Activated naive CD4-positive, alpha-beta T cell treated with anti-CD3 and anti-CD28 coated beads, Interleukin-2, amount 10 ng/mL, durations not matched to agents 7 days and 5 days (primary cell): Measurements from ENCODE around the gene KCTD18.

Source experiments
- CTCF ChIA-PET: fragments of 350-600 bp; sonication (Branson Sonifier 250); formaldehyde crosslinking; loops from one replicate; lab custom pipeline; 2021; ENCODE audit warnings: antibody characterized with exemption; lab: Charles Lee
- DNase-seq: peaks from one replicate; pipeline ENCODE4 v3.0.0-alpha.2; 2020
- H3K27ac Mint-ChIP-seq: one replicate; pipeline ENCODE4 v1.8.0; 2021; ENCODE audit warnings: mild to moderate bottlenecking, moderate library complexity, mixed read lengths
- H3K27me3 Mint-ChIP-seq: one replicate; pipeline ENCODE4 v1.8.0; 2021; ENCODE audit warnings: mild to moderate bottlenecking, mixed read lengths
- H3K36me3 Mint-ChIP-seq: one replicate; pipeline ENCODE4 v1.8.0; 2021; ENCODE audit warnings: mixed read lengths
- H3K4me1 Mint-ChIP-seq: one replicate; pipeline ENCODE4 v1.8.0; 2021; ENCODE audit warnings: mixed read lengths
- H3K4me3 Mint-ChIP-seq: one replicate; pipeline ENCODE4 v1.8.0; 2021; ENCODE audit warnings: mild to moderate bottlenecking, moderate library complexity, mixed read lengths
- H3K9me3 Mint-ChIP-seq: one replicate; pipeline ENCODE4 v1.8.0; 2021; ENCODE audit warnings: mixed read lengths

Gene KCTD18

GRCh38 chr2:200509612-200510433, at the start of gene KCTD18:
Gene KCTD18 (minus strand): TSS chr2:200510068. CDS start chr2:200507016, 3,052 bp downstream.
- no peaks in the 10 kb centered on the region for H3K9me3 Mint-ChIP-seq
- peak within 1 kb of the TSS; percentile 98 for H3K4me3 Mint-ChIP-seq
- peaks cover 13% of the 10 kb centered on the region for H3K36me3 Mint-ChIP-seq
- peak within 1 kb of the TSS; percentile 90 for H3K27ac Mint-ChIP-seq
- DNase-seq: peak; percentile 95
- H3K27me3 Mint-ChIP-seq: no peaks in the 10 kb centered on the region
- CTCF ChIA-PET: interaction anchor here (0.7 to 2.1 kb wide), 9 partner anchors 11 to 525 kb away, joined by 3 to 9 read pairs (median 4); no protein-coding TSS in a partner anchor
- peaks cover 22% of the 10 kb centered on the region for H3K4me1 Mint-ChIP-seq

GRCh38 chr2:200540793-200541192, 30.9 kb upstream of the KCTD18 start:
- no peaks in the 10 kb centered on the region for H3K27me3 Mint-ChIP-seq
- CTCF ChIA-PET: no interaction called here
- no peak for DNase-seq
- H3K9me3 Mint-ChIP-seq: peaks cover 2% of the 10 kb centered on the region
- no peak overlapping the region for H3K27ac Mint-ChIP-seq
- no peak overlapping the region for H3K4me3 Mint-ChIP-seq
- H3K4me1 Mint-ChIP-seq: no peaks in the 10 kb centered on the region
- peaks cover 65% of the 10 kb centered on the region for H3K36me3 Mint-ChIP-seq

DNA sequence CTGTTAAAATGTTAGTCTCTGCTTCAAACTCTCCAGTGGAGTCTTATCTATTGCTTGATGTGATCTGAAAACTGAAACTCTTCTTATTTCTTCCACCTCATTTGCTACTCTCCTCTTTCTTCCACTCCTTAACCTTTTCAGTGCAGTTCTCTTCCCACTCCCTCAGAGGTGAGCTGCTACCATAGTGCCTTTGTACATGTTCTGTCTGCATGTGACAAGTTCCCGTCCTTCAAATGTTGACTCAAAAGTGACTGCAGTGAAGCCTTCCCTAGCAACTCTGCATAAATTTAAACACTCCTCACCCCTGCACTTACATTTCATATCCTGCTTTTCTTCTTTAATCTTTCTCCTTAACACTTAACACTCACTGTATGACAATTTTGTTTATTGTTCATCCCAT, 28.3 kb upstream of the KCTD18 start:
- Mint-ChIP-seq H3K4me1 (no peaks in the 10 kb centered on the region), H3K9me3 (peaks cover 2% of the 10 kb centered on the region), H3K36me3 (peaks cover 47% of the 10 kb centered on the region), H3K4me3 (no peak overlapping the region), H3K27me3 (no peaks in the 10 kb centered on the region), H3K27ac (no peak overlapping the region)
- DNase-seq: no peak
- CTCF ChIA-PET: interaction anchor here (1.7 kb wide), 1 partner anchor 11 kb away, joined by 3 read pairs; no protein-coding TSS in a partner anchor

DNA sequence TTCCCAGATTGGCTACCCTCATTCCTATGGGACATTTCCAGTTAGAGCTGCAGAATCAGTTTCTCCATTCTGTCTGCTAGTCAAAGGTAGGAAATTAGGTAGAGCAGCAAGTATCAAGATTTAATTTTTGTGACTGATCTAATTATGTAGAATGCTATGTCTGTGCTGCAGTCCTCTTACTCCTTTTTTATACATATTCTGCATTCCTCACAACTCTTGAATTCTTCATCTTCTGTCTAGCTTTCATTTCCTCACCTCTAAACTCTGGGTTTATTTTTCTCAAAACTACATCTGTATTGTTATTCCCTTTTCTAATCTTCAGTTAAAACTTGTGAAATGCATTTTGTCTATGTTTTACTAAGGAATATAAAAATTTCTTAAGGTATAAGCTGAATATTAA, 24.7 kb upstream of the KCTD18 start:
- no peaks in the 10 kb centered on the region for H3K4me1 Mint-ChIP-seq
- no peaks in the 10 kb centered on the region for H3K27me3 Mint-ChIP-seq
- no peaks in the 10 kb centered on the region for H3K9me3 Mint-ChIP-seq
- no peak overlapping the region for H3K27ac Mint-ChIP-seq
- peaks cover 18% of the 10 kb centered on the region for H3K36me3 Mint-ChIP-seq
- no peak overlapping the region for H3K4me3 Mint-ChIP-seq
- no peak for DNase-seq
- CTCF ChIA-PET: interaction anchor here (0.9 to 1.4 kb wide), 3 partner anchors 36 to 169 kb away, joined by 3 to 4 read pairs (median 3); no protein-coding TSS in a partner anchor

DNA sequence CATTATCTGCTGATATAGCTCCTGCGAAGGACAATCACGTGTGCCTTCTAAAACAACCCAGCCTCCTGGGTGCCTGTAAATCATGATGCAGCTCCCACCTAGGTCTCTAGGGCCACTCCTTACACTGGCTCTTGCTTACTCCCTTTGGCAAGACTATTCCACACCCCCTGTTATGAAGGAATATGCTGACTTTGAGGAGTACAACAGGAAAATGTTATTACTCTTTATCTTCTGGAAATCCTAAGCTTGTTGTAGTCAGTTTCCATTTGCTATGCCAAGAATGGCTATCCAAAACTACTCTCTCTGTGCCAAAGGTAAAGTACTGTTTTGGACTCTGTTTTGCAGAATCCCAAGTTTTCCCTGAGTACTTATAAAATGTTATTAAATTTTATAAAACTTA, 23.9 kb upstream of the KCTD18 start:
- no peak for DNase-seq
- H3K4me3 Mint-ChIP-seq: no peak overlapping the region
- peaks cover 19% of the 10 kb centered on the region for H3K36me3 Mint-ChIP-seq
- no peak overlapping the region for H3K27ac Mint-ChIP-seq
- H3K4me1 Mint-ChIP-seq: peaks cover 5% of the 10 kb centered on the region
- CTCF ChIA-PET: interaction anchor here (1.4 kb wide), 1 partner anchor 45 kb away, joined by 3 read pairs; no protein-coding TSS in a partner anchor
- H3K27me3 Mint-ChIP-seq: no peaks in the 10 kb centered on the region
- no peaks in the 10 kb centered on the region for H3K9me3 Mint-ChIP-seq

DNA sequence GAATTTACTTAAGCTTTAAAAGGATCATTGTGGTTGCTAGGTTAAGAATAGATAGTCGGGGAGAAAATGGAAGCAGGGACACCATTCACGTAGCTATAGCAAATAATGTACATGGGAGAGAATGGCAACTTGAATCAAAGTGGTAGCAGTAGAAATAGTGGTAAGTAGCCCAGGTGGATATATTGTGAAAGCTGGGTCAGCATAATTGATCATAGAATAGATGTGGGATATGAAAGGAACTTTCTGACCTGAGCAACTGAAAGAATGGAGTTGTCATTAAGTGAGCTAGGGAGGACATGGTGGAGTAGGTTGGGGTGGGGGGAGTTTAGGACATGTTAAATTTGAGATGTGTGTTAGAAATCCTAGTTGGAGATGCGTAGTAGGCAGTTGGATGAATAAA, 18.4 kb upstream of the KCTD18 start:
- no peaks in the 10 kb centered on the region for H3K9me3 Mint-ChIP-seq
- CTCF ChIA-PET: no interaction called here
- peak overlapping the region; percentile 8 for H3K4me3 Mint-ChIP-seq
- no peak for DNase-seq
- H3K4me1 Mint-ChIP-seq: peaks cover 39% of the 10 kb centered on the region
- H3K36me3 Mint-ChIP-seq: peaks cover 19% of the 10 kb centered on the region
- H3K27ac Mint-ChIP-seq: no peak overlapping the region
- peaks cover 2% of the 10 kb centered on the region for H3K27me3 Mint-ChIP-seq

GRCh38 chr2:200525882-200526651, 16.2 kb upstream of the KCTD18 start, which contains the start of gene SGO2:
Gene SGO2 (plus strand): TSS chr2:200526207. CDS start chr2:200532976, 6,769 bp downstream.
- H3K4me3 Mint-ChIP-seq: peak within 1 kb of the TSS; percentile 90
- peak; percentile 98 for DNase-seq
- peaks cover 41% of the 10 kb centered on the region for H3K4me1 Mint-ChIP-seq
- H3K9me3 Mint-ChIP-seq: no peaks in the 10 kb centered on the region
- CTCF ChIA-PET: interaction anchor here (0.5 to 2.0 kb wide), 6 partner anchors 13 to 540 kb away, joined by 3 to 8 read pairs (median 4); partner anchors contain the start of gene KCTD18
- H3K27me3 Mint-ChIP-seq: peaks cover 4% of the 10 kb centered on the region
- H3K27ac Mint-ChIP-seq: peak within 1 kb of the TSS; percentile 83
- peaks cover 16% of the 10 kb centered on the region for H3K36me3 Mint-ChIP-seq

GRCh38 chr2:200525551-200525881, 15.6 kb upstream of the KCTD18 start:
- no peak for DNase-seq
- Mint-ChIP-seq H3K36me3 (peaks cover 16% of the 10 kb centered on the region), H3K27ac (peak overlapping the region; percentile 83), H3K4me1 (peaks cover 41% of the 10 kb centered on the region), H3K27me3 (peaks cover 4% of the 10 kb centered on the region), H3K4me3 (peak overlapping the region; percentile 90), H3K9me3 (no peaks in the 10 kb centered on the region)
- CTCF ChIA-PET: interaction anchor here (1.0 to 2.0 kb wide), 3 partner anchors 15 to 540 kb away, joined by 4 to 8 read pairs (median 6); partner anchors contain the start of gene KCTD18

DNA sequence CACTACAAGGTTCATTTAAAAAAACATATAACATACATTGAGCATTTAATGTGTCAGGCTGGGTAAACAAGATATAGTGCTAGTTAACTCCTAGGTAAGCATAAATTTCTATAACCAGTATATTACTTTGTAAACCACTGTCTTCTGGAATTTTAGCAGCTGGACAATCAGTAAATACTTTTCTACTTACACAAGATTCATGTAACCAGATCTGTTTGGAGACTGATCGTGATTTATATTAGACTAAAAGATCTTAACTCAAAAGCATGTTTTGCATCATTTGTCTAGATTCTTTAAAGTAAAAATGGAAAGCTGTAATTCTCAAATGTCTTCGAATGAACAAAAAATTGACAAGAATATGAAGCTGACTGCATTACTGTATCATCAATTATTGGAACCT, 15.2 kb upstream of the KCTD18 start:
- CTCF ChIA-PET: interaction anchor here (1.0 kb wide), 1 partner anchor 15 kb away, joined by 4 read pairs; the partner anchor contains the start of gene KCTD18
- Mint-ChIP-seq H3K27ac (no peak overlapping the region), H3K4me3 (no peak overlapping the region)

GRCh38 chr2:200523604-200524003, 13.7 kb upstream of the KCTD18 start:
- DNase-seq: no peak
- Mint-ChIP-seq H3K4me1 (peaks cover 34% of the 10 kb centered on the region), H3K27me3 (peaks cover 4% of the 10 kb centered on the region), H3K27ac (no peak overlapping the region), H3K4me3 (no peak overlapping the region), H3K36me3 (peaks cover 10% of the 10 kb centered on the region), H3K9me3 (no peaks in the 10 kb centered on the region)
- CTCF ChIA-PET: interaction anchor here (0.9 kb wide), 1 partner anchor 13 kb away, joined by 3 read pairs; the partner anchor contains the start of gene KCTD18

More for the DNA sequence above, 15.2 kb upstream of the KCTD18 start:
- peaks cover 4% of the 10 kb centered on the region for H3K27me3 Mint-ChIP-seq
- H3K36me3 Mint-ChIP-seq: peaks cover 16% of the 10 kb centered on the region
- no peaks in the 10 kb centered on the region for H3K9me3 Mint-ChIP-seq
- DNase-seq: no peak
- peaks cover 41% of the 10 kb centered on the region for H3K4me1 Mint-ChIP-seq

DNA sequence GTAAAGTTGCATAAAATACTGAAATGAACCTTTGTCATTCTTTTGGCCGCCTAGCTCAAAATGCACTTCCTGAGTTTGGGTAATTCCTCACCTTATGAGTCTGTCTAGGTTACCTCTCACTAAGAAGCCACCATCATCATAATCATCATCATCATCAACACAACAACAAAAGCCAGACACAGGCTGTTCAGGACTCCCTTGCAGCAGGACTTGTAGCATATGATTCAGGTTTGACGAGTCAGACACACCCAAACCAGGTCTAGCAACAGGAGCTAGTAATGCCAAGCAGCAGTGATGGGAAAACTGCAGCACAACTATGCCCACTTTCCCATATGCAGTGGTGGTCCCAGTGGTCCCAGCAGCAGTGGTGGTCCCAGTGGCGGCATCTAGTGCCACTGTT, 13.3 kb upstream of the KCTD18 start:
- peaks cover 29% of the 10 kb centered on the region for H3K4me1 Mint-ChIP-seq
- CTCF ChIA-PET: no interaction called here
- DNase-seq: no peak
- no peaks in the 10 kb centered on the region for H3K9me3 Mint-ChIP-seq
- H3K27ac Mint-ChIP-seq: no peak overlapping the region
- no peak overlapping the region for H3K4me3 Mint-ChIP-seq
- peaks cover 4% of the 10 kb centered on the region for H3K27me3 Mint-ChIP-seq
- H3K36me3 Mint-ChIP-seq: peaks cover 6% of the 10 kb centered on the region

DNA sequence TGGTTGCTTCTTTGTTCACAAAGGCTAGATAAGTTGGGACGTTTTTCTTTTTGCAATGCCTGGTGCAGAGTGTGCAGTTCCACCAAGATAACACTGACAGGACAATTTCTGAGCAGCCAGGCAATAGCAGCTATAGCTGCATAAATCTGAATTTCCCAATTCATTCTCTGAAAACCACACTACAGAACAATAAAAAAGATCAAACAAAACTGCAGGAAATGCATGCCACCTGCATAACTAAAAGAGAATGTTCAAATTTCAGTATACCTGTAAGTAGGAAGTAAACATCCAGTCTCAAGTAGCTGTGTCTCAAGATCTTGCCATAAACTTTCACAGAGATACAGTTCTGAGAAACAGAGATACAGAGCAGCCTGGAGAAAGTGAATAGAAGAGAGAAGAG, 5.3 kb upstream of the KCTD18 start:
- Mint-ChIP-seq H3K4me1 (peaks cover 6% of the 10 kb centered on the region), H3K36me3 (peaks cover 7% of the 10 kb centered on the region), H3K27ac (peak overlapping the region; percentile 69), H3K4me3 (no peak overlapping the region), H3K27me3 (no peaks in the 10 kb centered on the region), H3K9me3 (peaks cover 6% of the 10 kb centered on the region)
- CTCF ChIA-PET: no interaction called here
- no peak for DNase-seq

- Mint-ChIP-seq H3K4me1 (peaks cover 22% of the 10 kb centered on the region), H3K27me3 (no peaks in the 10 kb centered on the region), H3K36me3 (peaks cover 15% of the 10 kb centered on the region), H3K9me3 (no peaks in the 10 kb centered on the region), H3K27ac (peak overlapping the region; percentile 90), H3K4me3 (peak overlapping the region; percentile 98)
- CTCF ChIA-PET: interaction anchor here (0.7 to 2.1 kb wide), 8 partner anchors 11 to 524 kb away, joined by 3 to 9 read pairs (median 4); no protein-coding TSS in a partner anchor
- DNase-seq: peak; percentile 22
Measured at GRCh38 chr2:200509235-200509611, 645 bp downstream of the KCTD18 start.

- no peak for DNase-seq
- H3K27ac Mint-ChIP-seq: no peak overlapping the region
- peaks cover 22% of the 10 kb centered on the region for H3K4me1 Mint-ChIP-seq
- no peaks in the 10 kb centered on the region for H3K27me3 Mint-ChIP-seq
- H3K4me3 Mint-ChIP-seq: no peak overlapping the region
- CTCF ChIA-PET: no interaction called here
- no peaks in the 10 kb centered on the region for H3K9me3 Mint-ChIP-seq
- H3K36me3 Mint-ChIP-seq: peaks cover 28% of the 10 kb centered on the region
Measured at GRCh38 chr2:200507179-200507578, 2.7 kb downstream of the KCTD18 start.
